ENCODE measurements around the gene TACR1. TPM values are rescaled to one million over a fixed set of nuclear protein-coding genes. Genes with fewer than 3 reads are reported as not detected.
"Not testable (repeated sequence)": the region's sequence is repeated elsewhere in the genome, so short reads cannot be mapped to it uniquely, and the experiment has no call there.

Gene TACR1
- total RNA-seq, 1 donor from 2014 or later: not detected

GRCh38 chr2:75065402-75066008, 133.8 kb downstream of the TACR1 start:
- H3K4me3 ChIP-seq (ENCODE audit: low read depth, low read length): no peak overlapping the region
- no peak for TF ChIP-seq CTCF (conservative IDR thresholded peaks at IDR 0.05; ENCODE audit: low read depth, low read length)
- DNase-seq (ENCODE audit: low read depth): no peak

- H3K4me3 ChIP-seq (ENCODE audit: low read depth, low read length): no peak overlapping the region
- no peak for DNase-seq (ENCODE audit: low read depth)
- TF ChIP-seq CTCF (conservative IDR thresholded peaks at IDR 0.05; ENCODE audit: low read depth, low read length): peak; percentile 97
Observed at GRCh38 chr2:75064691-75065396, 134.5 kb downstream of the TACR1 start.

- no peak for TF ChIP-seq CTCF (conservative IDR thresholded peaks at IDR 0.05; ENCODE audit: low read depth, low read length)
- DNase-seq (ENCODE audit: low read depth): no peak
- H3K4me3 ChIP-seq (ENCODE audit: low read depth, low read length): no peak overlapping the region
Observed at GRCh38 chr2:75063906-75064305, 135.4 kb downstream of the TACR1 start.

DNA sequence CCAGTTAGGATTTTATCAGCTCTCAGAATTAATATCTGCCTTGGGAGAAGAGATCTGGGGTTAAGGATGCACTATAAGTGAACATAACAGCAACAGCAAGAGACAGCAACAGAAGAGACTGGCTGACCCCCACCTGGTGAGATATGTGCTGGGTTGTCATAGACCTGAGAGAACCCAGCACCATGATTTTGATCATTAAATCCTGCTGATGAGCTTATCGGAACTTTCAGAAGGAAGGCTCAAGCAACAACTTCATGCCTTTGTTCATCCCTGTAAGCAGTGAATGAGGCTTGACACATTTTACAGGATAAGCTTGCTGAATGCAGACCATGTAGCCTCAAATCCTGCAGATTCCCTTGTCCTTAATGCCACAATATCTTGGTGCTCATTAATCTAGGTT, 140.9 kb downstream of the TACR1 start:
- no peak overlapping the region for H3K4me3 ChIP-seq (ENCODE audit: low read depth, low read length)
- DNase-seq (ENCODE audit: low read depth): no peak
- no peak for TF ChIP-seq CTCF (conservative IDR thresholded peaks at IDR 0.05; ENCODE audit: low read depth, low read length)

DNA sequence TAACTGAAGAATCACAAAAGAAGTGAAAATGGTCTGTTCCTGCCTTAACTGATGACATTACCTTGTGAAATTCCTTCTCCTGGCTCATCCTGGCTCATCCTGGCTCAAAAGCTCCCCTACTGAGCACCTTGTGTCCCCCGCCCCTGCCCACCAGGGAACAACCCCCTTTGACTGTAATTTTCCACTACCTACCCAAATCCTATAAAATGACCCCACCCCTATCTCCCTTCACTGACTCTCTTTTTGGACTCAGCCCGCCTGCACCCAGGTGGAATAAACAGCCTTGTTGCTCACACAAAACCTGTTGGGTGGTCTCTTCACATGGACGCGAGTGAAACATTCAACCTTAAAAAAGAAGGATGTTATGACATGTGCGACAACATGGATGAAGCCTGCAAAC, 142.2 kb downstream of the TACR1 start:
- H3K4me3 ChIP-seq (ENCODE audit: low read depth, low read length); DNase-seq (ENCODE audit: low read depth): not testable (repeated sequence)

DNA sequence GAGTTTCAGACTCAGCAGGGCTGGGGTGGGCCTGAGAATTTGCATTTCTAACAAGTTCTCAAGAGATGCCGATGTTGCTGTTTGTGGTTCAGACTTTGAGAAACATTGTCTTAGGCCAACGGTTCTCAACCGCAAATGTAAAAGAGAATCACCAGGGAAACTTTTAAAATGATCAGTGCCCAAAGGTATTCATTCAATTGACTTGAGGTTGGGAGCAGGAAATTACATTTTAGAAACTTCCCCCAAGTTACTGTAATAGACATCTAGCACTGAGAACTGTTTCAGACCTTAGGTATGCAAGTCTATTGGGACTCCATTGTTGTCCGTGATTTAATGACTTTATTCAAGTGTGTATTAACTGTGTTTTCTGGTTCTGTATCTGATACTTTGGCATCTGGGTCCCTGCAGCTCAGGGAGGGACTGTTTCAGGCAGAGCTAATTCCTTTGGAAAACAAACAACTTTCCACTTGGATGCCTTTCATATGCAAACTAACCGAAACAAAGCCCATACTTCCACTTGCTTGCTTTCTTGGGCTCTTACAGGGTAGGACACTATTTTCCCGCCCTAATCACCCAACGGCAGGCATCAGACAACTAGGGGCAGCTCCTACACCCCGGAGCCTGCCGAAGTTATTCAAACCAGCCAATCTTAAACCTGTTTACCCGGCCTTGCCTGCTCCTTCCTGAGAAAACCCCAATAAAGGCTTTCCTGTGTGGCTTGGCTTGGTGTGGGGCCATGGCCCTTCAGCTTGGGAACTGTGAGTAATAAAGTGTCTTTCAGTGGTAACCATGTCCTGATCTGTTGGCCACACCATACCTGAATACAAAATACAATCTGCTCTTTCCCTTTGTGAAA, 143.3 kb downstream of the TACR1 start:
- TF ChIP-seq CTCF (conservative IDR thresholded peaks at IDR 0.05; ENCODE audit: low read depth, low read length): no peak
- DNase-seq (ENCODE audit: low read depth): peak; percentile 16
- H3K4me3 ChIP-seq (ENCODE audit: low read depth, low read length): no peak overlapping the region

GRCh38 chr2:75055142-75055819, 144.0 kb downstream of the TACR1 start:
- no peak for DNase-seq (ENCODE audit: low read depth)
- no peak overlapping the region for H3K4me3 ChIP-seq (ENCODE audit: low read depth, low read length)
- TF ChIP-seq CTCF (conservative IDR thresholded peaks at IDR 0.05; ENCODE audit: low read depth, low read length): no peak
